NCI-H1092 (cell line): Measurements from ENCODE around the gene TAS1R2.
"Not testable (repeated sequence)": the region's sequence is repeated elsewhere in the genome, so short reads cannot be mapped to it uniquely, and the experiment has no call there.

ENCODE experiments used
- DNase-seq: peaks from one replicate; lab custom pipeline; 2025; lab: John Stamatoyannopoulos, UW

The TAS1R2 gene

DNA sequence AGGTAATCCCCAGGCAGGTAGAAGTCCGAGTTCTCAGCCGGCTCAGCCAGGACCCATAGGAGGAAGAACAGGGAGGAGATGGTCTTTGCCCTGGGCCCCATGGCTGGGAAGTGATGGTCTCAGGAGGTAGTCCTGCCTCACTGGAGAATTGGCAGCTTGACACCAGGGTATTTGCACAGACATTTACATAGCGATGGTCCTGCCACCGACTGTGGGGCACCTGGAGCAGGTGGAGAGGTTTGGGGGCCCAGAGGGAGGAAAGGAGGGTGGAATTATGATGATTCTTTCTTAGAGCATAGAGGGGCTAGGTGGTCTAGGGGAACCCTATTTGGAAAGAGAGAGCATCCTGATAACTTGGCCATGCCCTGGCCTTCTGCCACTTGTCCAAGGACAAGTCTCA, at the start of gene TAS1R2:
Gene TAS1R2 (minus strand): TSS at position 101 of the 400 bp plus-strand sequence. CDS start 0 bp downstream, at position 101.
- no peak for DNase-seq

GRCh38 chr1:18907917-18908845, 48.7 kb upstream of the TAS1R2 start:
- DNase-seq = no peak

DNA sequence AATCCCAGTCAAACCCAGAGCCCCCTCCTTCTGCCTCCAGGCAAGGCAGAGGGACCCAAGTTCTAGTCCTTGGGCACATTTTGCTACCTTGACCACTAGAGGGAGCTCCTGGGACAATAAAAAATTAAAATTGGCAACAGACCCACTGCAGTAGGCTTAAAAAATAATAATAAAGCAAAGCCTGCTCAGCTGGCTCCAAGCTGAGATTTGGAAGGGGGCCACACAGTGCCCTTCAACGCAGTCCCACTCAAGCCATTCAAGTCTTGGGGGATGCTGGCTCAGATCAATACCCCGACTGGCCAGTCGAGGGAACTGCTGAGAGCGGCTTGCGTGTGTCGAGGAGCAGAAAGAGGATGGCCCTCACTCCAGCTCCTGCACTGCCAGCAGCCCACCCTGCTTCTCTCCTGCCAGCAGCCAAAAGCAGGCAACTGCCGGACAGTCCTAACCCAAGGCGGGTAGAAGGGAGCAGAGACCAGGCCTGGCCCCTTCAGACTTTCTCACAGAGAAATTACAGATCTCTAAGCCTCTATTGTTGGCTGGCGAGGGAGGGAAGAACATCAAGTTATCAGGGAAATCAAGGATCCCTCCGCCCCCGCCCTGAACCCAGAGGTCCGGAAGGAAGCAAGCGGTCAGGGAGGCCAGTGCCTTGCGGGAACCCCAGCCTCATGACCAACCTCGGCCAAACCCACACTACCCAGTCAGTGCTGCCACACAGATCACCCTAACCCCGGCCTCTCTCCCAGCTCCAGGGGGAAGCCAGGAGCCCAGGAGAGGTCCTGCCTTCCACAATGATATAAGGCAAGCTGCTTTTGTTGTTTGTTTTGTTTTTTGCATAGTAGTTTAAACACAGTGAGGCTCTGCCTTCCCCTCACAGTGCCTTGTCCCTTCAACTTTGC, 47.8 kb upstream of the TAS1R2 start:
- DNase-seq = peak; percentile 76

DNA sequence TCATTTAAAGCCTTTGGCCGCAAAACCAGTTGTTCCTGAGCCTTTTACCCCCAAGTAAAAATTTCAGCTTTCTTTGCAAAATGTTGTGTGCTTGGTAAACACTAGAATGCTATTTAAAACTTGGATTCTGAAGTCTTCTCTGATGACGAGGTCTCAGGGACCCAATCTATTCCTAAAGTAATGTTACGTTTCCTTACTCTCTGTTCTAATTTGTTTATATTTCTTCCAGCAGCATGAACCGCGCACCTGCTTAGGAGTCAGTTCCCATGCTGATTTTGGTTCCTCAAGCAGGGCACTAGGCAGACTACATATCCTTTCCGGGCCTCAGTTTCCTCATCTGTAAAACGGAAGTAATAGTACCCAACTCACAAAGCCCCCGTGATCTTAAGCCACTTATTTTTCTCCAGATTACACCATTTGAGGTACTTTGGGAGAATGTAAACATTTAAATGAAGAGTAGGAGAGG, 43.9 kb upstream of the TAS1R2 start:
- DNase-seq = no peak

DNA sequence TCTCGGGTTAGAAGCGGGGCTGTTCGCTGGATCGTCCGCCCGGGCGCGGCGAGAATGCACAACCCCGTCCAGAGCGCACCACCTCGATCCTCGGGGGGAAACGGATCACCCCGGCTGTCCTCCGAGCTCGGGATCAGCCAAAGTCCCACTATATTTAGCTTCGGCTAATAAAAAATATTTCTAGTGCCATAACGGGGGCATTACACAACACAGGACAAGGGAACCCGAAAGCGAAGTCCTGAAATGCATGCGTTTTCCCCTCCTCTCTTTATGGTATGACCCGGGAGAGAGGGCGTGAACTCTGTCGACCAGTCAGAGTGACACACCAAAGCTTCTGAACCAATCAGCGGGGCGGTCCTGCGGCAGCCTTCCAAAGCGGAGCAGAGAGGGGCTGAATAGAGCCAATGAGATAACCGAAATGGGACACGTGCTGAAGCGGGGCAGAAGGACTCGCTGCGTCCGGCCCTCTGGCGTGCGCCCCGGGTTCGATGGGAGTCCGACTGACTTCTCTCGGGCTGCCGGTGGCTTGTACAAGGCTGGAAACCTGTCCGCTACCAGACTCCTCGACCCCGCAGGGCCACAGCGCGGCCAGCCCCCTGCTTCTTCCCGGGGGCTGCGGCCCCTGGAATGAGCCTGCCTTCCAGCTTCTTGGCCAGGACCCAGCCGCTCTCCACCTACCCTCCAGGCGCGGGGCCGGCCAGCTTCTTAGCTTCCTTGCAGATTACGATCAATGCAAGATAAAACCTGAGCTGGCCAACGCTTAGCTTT, 43.2 kb upstream of the TAS1R2 start, which contains the start of gene ALDH4A1:
Gene ALDH4A1 (minus strand): TSS at position 33 of the 768 bp plus-strand sequence. CDS start 32 bp downstream, at position 1.
- DNase-seq = peak; percentile 99

DNA sequence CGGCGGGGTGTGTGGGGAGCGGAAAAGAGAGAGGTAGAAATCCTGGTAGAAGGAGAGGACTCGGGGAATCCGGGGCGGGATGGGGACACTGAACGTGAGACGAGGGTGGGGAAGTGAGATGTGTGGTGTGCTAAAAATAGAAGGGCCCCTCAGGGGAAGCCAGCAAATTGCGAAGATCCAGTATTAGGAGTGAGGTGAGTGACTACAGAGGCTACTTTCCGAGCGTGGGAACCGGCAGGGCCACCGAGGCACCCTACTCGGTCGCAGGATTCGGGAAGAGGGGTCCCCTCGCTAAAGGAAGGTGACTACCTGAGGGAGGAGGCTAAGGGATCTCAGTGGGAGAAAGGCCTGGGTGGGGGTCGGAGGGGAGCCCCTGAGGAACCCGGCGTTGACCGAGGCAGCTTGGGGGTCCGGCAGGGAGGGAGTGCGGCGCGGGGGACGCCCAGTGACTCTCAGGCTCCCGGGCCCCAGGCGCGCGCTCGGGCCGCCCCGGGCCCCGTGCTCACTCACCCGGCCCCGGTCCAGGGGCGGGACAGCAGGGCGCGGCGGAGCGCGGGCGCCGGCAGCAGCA, 42.6 kb upstream of the TAS1R2 start:
- no peak for DNase-seq

DNA sequence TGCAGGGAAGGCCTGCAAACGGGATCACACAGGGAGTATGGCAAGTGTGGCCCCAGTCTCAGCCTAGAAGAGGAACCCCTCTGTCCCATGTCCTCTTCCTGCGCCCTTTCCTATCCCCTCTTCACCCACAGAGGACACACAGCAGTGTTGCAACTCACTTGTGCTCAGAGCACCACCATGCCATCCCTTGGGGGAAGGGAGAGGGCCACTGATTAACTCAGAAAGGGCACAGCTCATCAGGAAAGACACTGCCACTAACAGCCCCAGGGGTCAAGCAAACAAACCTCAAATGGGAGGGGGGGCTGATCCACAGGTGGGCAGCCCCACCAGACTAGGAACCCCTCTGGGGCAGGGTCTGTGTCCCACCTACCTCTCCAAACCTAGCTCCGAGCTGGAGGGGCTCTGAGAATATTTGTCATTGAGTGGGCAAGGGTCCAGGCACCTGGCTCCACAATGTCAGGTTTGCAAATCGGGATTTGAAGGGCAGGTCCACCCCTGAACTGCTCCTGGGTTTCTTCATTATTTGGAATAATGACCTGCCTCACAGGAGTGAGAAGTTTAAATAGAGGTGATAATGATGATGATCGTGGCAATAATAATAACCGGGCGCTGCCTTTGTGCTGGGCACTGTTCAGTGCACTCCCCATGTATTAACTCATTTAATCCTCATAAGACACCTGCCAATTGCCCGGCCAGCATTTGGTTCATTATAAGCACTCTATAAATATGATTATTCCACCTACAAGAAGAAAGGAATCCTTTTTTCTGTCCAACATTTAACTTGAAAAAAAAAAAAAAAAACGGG, 41.9 kb upstream of the TAS1R2 start:
- DNase-seq = no peak

- peak; percentile 71 for DNase-seq
Measured at GRCh38 chr1:18900303-18900841, 40.9 kb upstream of the TAS1R2 start.

DNA sequence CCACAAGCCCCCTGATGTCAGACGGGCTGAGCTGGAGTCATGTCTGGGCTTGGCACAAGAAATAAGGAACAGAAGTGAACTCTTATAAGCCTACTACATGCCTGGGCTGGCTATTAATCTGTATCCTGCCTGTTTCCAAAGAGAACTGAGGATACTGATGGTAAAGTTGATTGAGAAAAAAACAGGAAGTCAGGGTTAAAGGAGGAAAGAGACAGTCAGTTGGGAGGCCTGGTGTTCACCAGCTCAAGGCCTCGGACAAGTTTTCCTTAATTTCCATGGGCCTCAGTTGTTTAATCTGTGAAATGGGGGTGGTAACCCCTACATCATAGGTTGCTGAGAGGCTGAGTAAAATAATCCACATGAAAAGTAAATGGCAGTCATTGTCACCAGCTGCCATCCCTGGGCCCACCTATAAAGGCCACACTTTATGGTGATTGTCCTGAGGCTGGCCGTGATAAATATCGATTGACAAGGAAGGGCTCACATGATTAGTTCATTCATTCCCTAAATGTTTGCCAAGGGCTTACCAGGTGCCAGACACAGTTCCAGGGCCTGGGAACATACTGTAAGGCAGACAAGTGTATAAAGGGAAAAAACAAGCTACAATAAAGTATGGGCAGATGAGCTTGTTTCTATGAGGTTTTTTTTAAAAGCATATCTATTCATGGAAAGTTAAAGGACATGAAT, 40.0 kb upstream of the TAS1R2 start:
- DNase-seq = no peak

DNA sequence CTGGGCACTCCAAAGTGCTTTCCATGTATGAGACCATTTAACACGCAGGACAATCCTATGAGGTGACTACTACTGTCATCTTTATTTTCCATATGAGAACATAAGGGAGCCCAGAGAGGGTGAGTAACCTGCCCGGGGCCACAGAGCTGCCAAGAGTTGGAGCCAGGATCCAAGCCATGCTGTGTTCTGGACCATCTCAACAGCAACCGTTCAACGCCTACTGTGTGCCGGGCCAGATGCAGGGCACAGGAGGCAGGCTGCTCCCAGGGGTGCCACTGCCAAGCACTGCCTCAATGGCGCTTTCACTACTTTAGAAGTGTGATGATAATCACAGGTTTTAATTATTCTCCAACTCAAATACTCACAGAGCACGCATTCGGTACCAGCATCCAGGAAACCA, 39.1 kb upstream of the TAS1R2 start:
- no peak for DNase-seq

GRCh38 chr1:18895317-18895716, 35.9 kb upstream of the TAS1R2 start:
- no peak for DNase-seq

- no peak for DNase-seq
Measured at GRCh38 chr1:18893120-18893519, 33.7 kb upstream of the TAS1R2 start.

- DNase-seq = not testable (repeated sequence)
Measured at GRCh38 chr1:18891858-18892257, 32.4 kb upstream of the TAS1R2 start.

DNA sequence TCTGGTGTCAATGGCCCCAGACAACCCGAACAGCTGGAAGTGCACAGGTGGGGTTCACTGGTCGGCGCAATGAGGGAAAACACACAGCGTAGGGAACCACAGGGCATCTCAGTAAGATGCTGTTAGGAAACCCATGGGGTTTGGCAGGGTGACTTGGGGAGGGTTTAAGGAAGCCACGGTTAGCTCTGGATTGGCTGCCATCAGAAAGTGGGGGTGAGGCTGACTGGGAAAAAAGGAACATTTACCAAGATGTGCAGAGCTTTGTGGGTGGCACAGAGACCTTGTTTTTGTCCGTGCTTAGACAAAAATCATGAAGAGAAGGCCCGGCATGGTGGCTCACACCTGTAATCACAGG, 31.9 kb upstream of the TAS1R2 start:
- no peak for DNase-seq

DNA sequence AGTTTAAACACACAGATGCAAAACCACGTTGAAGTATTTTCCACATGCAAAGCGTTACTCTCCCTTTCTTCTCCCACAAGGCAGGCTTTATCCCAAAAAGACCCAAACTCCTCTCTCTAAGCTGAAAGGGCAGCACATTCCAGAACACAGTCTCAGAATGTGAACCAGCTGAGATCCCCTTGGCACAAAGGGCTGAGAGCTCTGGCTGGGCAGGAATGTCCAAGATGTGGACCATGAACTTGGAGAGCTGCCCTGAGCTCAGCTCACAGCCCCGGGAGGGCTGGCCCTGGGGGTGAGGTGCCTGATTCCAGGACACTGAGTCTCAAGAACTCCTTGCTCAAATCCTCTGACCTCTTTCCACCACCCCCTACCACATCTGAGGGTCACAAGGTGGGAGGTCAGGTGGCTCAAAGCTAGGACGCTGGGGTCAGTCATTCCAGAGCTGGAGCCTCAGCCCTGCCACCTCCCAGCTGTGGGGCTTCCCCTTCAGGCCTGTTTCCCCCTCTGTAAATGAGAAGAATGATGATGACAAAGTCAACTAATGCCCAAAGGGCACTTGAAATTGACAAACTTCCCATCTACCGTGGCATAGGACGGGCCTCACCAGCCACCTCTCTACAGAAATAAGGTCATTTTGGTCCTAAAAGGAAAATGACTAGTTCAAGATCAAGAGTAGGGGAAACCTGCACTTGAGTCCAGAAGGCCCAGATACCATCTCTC, 31.4 kb upstream of the TAS1R2 start:
- no peak for DNase-seq

GRCh38 chr1:18886003-18886335, 26.5 kb upstream of the TAS1R2 start:
- no peak for DNase-seq

DNA sequence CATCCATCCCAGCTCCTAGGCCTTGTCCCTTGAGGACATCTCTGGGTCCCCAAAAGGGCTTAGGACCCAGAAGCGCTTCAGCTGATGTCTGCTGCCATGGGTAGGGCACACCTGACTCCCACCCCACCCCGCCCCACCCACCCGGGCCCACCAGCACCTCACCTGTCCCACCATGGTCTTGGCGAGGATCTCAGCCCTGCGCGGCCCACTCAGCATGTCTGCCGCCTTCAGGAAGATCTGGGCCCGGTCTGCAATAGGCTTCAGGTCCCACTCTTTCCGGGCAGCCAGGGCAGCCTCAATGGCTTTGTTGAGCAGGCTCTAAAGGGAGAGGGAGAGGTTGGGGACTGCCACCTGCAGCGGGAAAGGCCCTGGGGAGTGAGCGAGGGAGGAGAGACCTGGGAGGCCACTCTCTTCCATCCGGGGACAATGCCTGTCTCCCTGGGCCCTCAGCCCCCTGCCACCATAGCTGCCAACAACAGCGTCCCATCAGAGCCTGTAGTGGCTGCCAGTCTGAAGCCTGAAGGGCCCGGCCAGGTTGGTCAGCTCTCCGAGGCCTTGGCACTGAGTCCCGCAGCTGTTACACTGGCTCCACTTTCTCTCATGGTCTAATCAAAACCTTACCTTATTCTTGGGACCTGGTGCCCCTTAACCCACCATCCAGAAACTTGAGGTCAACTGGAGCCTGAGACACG, 26.0 kb upstream of the TAS1R2 start:
- no peak for DNase-seq

DNA sequence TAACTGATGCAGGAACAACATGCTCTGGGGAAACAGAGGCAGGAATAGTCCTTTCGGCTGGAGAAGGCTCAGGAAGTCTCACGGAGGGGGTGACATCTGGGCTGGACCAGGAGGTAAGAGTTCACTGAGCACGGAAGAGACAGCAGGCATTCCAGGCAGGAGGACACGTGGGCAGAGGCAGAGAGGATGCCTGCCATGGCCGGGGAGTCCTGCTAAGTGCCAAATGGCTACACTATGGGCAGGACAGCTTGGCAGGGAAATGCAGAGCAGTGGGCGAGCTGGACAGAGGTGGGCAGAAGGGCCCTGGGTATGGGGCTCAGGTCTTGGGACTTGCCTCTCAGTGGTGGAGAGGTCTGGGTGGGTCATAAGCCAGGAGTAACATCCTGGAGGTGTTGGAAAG, 25.3 kb upstream of the TAS1R2 start:
- DNase-seq = no peak

GRCh38 chr1:18884419-18884717, 24.9 kb upstream of the TAS1R2 start:
- DNase-seq = no peak
